Neutrophil (primary cell): Measurements from ENCODE around the gene S100A2.

ENCODE experiments used
- H3K27ac ChIP-seq: fragments of 200-600 bp; sonication (generic); 2 replicates; pipeline ENCODE4 v1.5.1; 2016; ENCODE audit warnings: mild to moderate bottlenecking, moderate library complexity
- H3K27me3 ChIP-seq: fragments of 200-600 bp; sonication (generic); 2 replicates; pipeline ENCODE4 v1.6.0; 2016; ENCODE audit warnings: mild to moderate bottlenecking
- H3K36me3 ChIP-seq: fragments of 200-600 bp; sonication (generic); 2 replicates; pipeline ENCODE4 v1.5.1; 2017
- H3K4me1 ChIP-seq, 2 experiments: fragments of 200-600 bp in 1 of 2; sonication (generic) in 1 of 2; 1 replicate in 1 of 2; 2 replicates in 1 of 2; pipeline versions ENCODE4 v1.5.1 to v1.6.1; 2013 to 2016; ENCODE audit warnings: low read depth in 1 of 2, low read length in 1 of 2, mild to moderate bottlenecking in 1 of 2, moderate library complexity in 1 of 2; ENCODE audit not compliant: control insufficient read depth in 1 of 2, insufficient read depth in 1 of 2
- H3K4me3 ChIP-seq, 2 experiments: fragments of 200-600 bp in 1 of 2; sonication (generic) in 1 of 2; 1 replicate in 1 of 2; 2 replicates in 1 of 2; pipeline ENCODE4 v1.5.1; 2013 to 2016; ENCODE audit warnings: low read depth in 1 of 2, low read length in 1 of 2, mild to moderate bottlenecking in 1 of 2, moderate library complexity in 1 of 2
- H3K9me3 ChIP-seq: fragments of 200-600 bp; sonication (generic); 2 replicates; pipeline ENCODE4 v1.5.1; 2016
- TF ChIP-seq, protein P1 (sequence below): fragments of 200-600 bp; sonication (generic); IDR thresholded peaks from 2 replicates; pipeline ENCODE4 v1.5.1; 2016; ENCODE audit warnings: antibody characterized with exemption

The S100A2 gene

DNA sequence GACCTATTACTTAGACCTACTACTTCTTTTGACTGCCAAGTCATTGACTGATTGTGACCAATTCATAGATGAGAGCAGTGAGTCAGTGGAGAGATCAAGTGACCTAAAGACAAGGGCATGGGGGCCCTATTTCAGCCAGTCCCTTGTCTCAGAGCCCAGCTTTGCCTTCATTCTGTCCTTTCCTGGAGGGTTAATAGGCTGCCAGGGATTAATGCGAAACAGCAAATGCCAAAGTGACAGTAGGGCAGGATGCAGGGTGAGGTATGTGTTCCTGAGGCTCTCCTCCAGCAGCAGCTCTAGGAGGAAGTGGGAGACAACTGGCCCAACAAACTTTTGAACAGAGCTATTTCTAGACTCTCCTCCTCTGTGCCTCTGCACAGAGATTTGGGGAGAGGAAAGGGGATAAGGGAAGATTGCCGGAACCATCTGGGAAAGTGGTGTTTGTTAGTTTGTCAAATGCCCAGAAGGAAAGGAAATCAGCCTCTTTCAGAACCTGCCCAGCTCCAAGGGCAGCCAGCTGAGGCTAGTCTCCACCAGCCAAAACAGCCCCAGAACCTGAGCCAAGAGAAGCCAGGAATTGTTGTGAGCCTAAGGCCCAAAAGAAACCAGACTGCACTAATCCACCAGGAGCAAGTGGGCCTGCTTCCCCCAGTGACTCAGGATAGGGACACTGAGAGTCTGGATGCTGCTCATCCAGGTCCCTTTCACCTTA is 11.7 kb downstream of the S100A2 start:
- TF ChIP-seq, protein P1, sequence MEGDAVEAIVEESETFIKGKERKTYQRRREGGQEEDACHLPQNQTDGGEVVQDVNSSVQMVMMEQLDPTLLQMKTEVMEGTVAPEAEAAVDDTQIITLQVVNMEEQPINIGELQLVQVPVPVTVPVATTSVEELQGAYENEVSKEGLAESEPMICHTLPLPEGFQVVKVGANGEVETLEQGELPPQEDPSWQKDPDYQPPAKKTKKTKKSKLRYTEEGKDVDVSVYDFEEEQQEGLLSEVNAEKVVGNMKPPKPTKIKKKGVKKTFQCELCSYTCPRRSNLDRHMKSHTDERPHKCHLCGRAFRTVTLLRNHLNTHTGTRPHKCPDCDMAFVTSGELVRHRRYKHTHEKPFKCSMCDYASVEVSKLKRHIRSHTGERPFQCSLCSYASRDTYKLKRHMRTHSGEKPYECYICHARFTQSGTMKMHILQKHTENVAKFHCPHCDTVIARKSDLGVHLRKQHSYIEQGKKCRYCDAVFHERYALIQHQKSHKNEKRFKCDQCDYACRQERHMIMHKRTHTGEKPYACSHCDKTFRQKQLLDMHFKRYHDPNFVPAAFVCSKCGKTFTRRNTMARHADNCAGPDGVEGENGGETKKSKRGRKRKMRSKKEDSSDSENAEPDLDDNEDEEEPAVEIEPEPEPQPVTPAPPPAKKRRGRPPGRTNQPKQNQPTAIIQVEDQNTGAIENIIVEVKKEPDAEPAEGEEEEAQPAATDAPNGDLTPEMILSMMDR: no peak
- Histone ChIP-seq H3K36me3 (no peaks in the 10 kb centered on the region), H3K4me1 (peaks cover 40 to 42% of the 10 kb centered on the region in 2 experiments), H3K27me3 (no peaks in the 10 kb centered on the region), H3K9me3 (no peaks in the 10 kb centered on the region), H3K27ac (no peak overlapping the region), H3K4me3 (no peak overlapping the region)

DNA sequence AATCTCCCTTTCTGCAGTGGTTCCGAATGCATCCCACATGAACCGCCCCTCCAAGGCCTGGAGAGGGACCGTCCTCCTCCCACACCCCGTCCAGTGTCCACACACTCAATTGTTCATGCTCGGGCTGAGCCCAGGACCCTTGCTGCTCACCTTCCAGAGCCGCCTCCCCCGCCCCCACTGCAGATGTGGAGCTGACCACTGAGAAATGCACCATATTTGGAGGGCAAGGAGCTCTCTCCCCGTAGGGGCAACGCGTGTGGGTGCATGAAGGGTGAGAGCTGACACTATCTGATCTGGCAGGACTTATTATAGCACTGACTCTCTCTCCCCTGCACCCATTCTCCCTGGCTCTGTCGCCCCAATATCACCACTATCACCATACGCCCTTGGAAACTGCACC is 12.5 kb downstream of the S100A2 start:
- H3K36me3 ChIP-seq: no peaks in the 10 kb centered on the region
- no peak overlapping the region for H3K27ac ChIP-seq
- TF ChIP-seq, protein P1: no peak
- no peak overlapping the region for H3K4me3 ChIP-seq
- H3K4me1 ChIP-seq: peaks cover 48 to 51% of the 10 kb centered on the region in 2 experiments
- H3K27me3 ChIP-seq: no peaks in the 10 kb centered on the region
- no peaks in the 10 kb centered on the region for H3K9me3 ChIP-seq

DNA sequence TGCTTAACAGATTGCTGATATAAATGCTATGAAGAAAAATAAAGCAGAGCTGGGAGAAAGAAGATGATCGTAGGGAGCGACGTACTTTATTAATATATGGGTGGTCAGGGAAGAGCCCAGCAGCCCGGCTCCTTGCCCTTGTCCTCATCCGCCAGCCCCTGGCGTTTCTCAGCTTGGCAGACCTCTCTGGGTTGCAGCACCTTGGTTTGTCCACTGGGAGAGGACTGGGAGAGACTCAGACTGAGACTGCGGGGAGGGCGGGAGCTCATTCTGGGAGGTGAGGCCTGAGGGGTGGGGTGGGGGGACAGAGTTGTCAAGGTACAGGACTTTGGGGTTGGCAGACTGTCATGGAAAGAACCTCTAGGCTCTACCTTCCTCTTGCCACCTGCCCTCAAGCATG is 13.3 kb downstream of the S100A2 start:
- Histone ChIP-seq H3K4me3 (no peak overlapping the region), H3K9me3 (no peaks in the 10 kb centered on the region), H3K4me1 (peaks cover 50 to 53% of the 10 kb centered on the region in 2 experiments), H3K27me3 (no peaks in the 10 kb centered on the region), H3K36me3 (no peaks in the 10 kb centered on the region), H3K27ac (no peak overlapping the region)
- TF ChIP-seq, protein P1: no peak

DNA sequence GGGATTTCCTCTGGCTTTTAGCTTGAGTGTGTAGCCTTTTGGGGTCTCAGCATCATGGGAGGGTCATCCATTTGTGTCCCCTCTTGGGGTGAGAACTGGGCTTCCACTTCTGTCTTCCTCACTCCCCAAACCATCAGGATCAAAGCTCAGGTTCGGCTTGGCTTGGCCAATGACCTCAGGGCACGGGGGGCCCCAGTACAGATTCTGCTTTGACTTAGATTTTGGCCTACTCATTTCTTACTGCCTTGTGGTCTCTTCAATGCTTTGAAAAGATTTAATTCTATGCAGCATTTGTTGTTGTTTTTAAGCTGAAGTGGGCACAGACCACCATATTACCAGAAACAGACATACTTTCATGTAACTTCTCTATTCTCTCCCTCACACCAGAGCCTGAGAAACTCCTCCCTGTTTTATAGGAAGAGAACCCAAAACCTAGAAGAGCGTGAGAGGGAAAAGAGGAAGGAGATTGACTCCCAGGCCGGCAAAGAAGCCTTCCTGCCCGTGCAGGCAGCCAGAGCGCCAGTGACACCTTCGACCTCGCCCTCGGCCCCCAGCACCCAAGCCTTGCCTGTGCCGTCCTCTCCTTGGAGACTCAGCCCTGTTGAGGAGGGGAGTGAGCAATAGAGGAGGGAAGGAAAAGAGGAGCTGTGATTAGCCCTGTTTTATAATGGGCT is 14.7 kb downstream of the S100A2 start:
- no peaks in the 10 kb centered on the region for H3K36me3 ChIP-seq
- H3K4me1 ChIP-seq: peaks cover 47 to 53% of the 10 kb centered on the region in 2 experiments
- H3K9me3 ChIP-seq: no peaks in the 10 kb centered on the region
- peak overlapping the region; percentile 65 for H3K27ac ChIP-seq
- peak overlapping the region in 1 of 2 experiments; percentile 3 for H3K4me3 ChIP-seq
- TF ChIP-seq, protein P1: no peak
- no peaks in the 10 kb centered on the region for H3K27me3 ChIP-seq

DNA sequence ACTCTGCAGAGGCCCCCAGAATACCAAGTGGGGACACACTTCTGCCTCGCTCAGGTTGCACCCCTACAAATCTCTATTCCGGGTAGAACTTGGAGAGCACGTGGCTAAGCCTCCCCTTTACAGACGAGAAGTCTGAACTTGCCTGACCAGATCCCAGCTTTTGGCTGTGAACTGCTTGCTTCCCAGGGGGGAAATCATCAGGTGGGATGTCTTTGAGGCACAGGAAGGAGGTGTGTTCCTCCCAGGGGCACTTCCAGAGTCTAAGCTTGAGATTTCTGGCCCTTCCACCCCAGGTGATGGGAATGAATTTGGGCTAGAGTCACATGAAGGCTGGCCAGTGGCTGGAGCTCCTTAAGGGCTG is 15.3 kb downstream of the S100A2 start:
- Histone ChIP-seq H3K27me3 (no peaks in the 10 kb centered on the region), H3K36me3 (no peaks in the 10 kb centered on the region), H3K4me1 (peaks cover 53 to 57% of the 10 kb centered on the region in 2 experiments), H3K4me3 (peak overlapping the region in 1 of 2 experiments; percentile 3), H3K9me3 (no peaks in the 10 kb centered on the region), H3K27ac (peak overlapping the region; percentile 65)
- TF ChIP-seq, protein P1: no peak
